ENCODE results near the gene RAC3. TPM values are rescaled to one million over a fixed set of nuclear protein-coding genes. Genes with fewer than 3 reads are reported as not detected.

Gene RAC3
- total and polyA plus RNA-seq, 8 donors, result 0.97 to 12.6 (median 2.5) TPM

- no peak for TF ChIP-seq CTCF (IDR thresholded peaks at IDR 0.05)
- Histone ChIP-seq H3K4me3 (no peak overlapping the region), H3K27ac (no peak overlapping the region), H3K9me3 (no peaks in the 10 kb centered on the region), H3K36me3 (peaks cover 0 to 22% (median 0%) of the 10 kb centered on the region in 3 donors), H3K27me3 (no peaks in the 10 kb centered on the region), H3K4me1 (peaks cover 0 to 16% (median 15%) of the 10 kb centered on the region in 3 donors)
- WGBS, 2 donors, result 79 to 87% methylated on average over 9 of the region's 9 CpGs
- FAIRE-seq (no peak), DNase-seq (peak in 2 of 6 donors; percentile 27 to 73), ATAC-seq (no peak)
- intact Hi-C loops (cut with DNase I), result no loop called here
These were observed 31.5 kb downstream of the RAC3 start for GRCh38 chr17:82062984-82063368.

GRCh38 chr17:82063424-82064415 lies 32.2 kb downstream of the RAC3 start:
- H3K36me3 ChIP-seq, result peaks cover 0 to 18% (median 0%) of the 10 kb centered on the region in 3 donors
- no peak for TF ChIP-seq CTCF (IDR thresholded peaks at IDR 0.05)
- H3K27me3 ChIP-seq, result no peaks in the 10 kb centered on the region
- ATAC-seq (no peak), DNase-seq (peak in 2 of 6 donors; percentile 29 to 67), FAIRE-seq (no peak)
- 65 to 69% methylated on average over 20 of the region's 20 CpGs for WGBS, 2 donors
- H3K4me3 ChIP-seq, result peak overlapping the region in 2 of 4 donors; percentile 91 to 95
- H3K9me3 ChIP-seq, result no peaks in the 10 kb centered on the region
- no peak overlapping the region for H3K27ac ChIP-seq
- H3K4me1 ChIP-seq, result peaks cover 0 to 16% (median 15%) of the 10 kb centered on the region in 3 donors
- intact Hi-C loops (cut with DNase I), result no loop called here

- ATAC-seq, result peak; percentile 14 to 60 (median 51)
- 7 to 9% methylated on average over 36 of the region's 36 CpGs for WGBS, 2 donors
- Histone ChIP-seq H3K27ac (peak overlapping the region in 1 of 4 donors; percentile 26), H3K4me1 (peaks cover 0 to 16% (median 15%) of the 10 kb centered on the region in 3 donors), H3K4me3 (peak overlapping the region; percentile 55 to 95 (median 89)), H3K9me3 (no peaks in the 10 kb centered on the region), H3K27me3 (no peaks in the 10 kb centered on the region), H3K36me3 (peaks cover 0 to 17% (median 0%) of the 10 kb centered on the region in 3 donors)
- intact Hi-C loops (cut with DNase I), result no loop called here
- no peak for TF ChIP-seq CTCF (IDR thresholded peaks at IDR 0.05)
- no peak for FAIRE-seq
- DNase-seq, result peak in 1 of 6 donors; percentile 80
These were observed 33.1 kb downstream of the RAC3 start for GRCh38 chr17:82064433-82065192.

GRCh38 chr17:82065193-82065637 lies 33.7 kb downstream of the RAC3 start:
- H3K27me3 ChIP-seq, result no peaks in the 10 kb centered on the region
- WGBS, 2 donors, result 0% methylated on average over 21 to 47 of the region's 47 CpGs
- peaks cover 0 to 11% (median 0%) of the 10 kb centered on the region in 3 donors for H3K36me3 ChIP-seq
- peak overlapping the region in 3 of 4 donors; percentile 10 to 44 (median 26) for H3K27ac ChIP-seq
- no peaks in the 10 kb centered on the region for H3K9me3 ChIP-seq
- peak in 3 of 4 donors; percentile 4 to 24 (median 5) for ATAC-seq
- TF ChIP-seq CTCF (IDR thresholded peaks at IDR 0.05), result no peak
- H3K4me3 ChIP-seq, result peak overlapping the region; percentile 55 to 95 (median 89)
- DNase-seq, result peak in 2 of 6 donors; percentile 47 to 82
- FAIRE-seq, result no peak
- peaks cover 0 to 16% (median 15%) of the 10 kb centered on the region in 3 donors for H3K4me1 ChIP-seq
- intact Hi-C loops (cut with DNase I), result no loop called here

All from pancreas (tissue), 10 donors.